Natural killer cell (primary cell): ENCODE measurements around the gene PTPRA. TPM values are rescaled to one million over a fixed set of nuclear protein-coding genes. Genes with fewer than 3 reads are reported as not detected.
A peak's percentile ranks its signal among the peaks of the same experiment; 100 is the strongest.

Source experiments
- ATAC-seq, 3 donors: fragments of 150-1000 bp in 2 of 3; fragments of 200-7000 bp in 1 of 3; cut with Tn5 transposase; 1 replicate in 1 of 3; 2 replicates in 2 of 3; pipeline ENCODE4 v1.10.0; 2021; ENCODE audit warnings: mild to moderate bottlenecking in 2 of 3, moderate library complexity in 2 of 3
- DNase-seq, 2 donors: peaks; one replicate each; pipeline versions ENCODE4 v3.0.0 to v3.0.0-alpha.2; 2013 to 2021; ENCODE audit warnings: mixed read lengths in 1 of 2
- H3K27ac ChIP-seq: one replicate; pipeline ENCODE4 v1.5.1; 2013; ENCODE audit warnings: mild to moderate bottlenecking, low read length
- H3K27me3 ChIP-seq: one replicate; pipeline ENCODE4 v1.6.1; 2013; ENCODE audit warnings: low read length; ENCODE audit not compliant: control insufficient read depth, insufficient read depth
- H3K36me3 ChIP-seq: one replicate; pipeline ENCODE4 v1.6.1; 2013; ENCODE audit warnings: low read length; ENCODE audit not compliant: control insufficient read depth, insufficient read depth
- H3K4me1 ChIP-seq: one replicate; pipeline ENCODE4 v1.6.1; 2013; ENCODE audit warnings: low read length; ENCODE audit not compliant: control insufficient read depth, insufficient read depth
- H3K4me3 ChIP-seq: one replicate; pipeline ENCODE4 v1.5.1; 2013; ENCODE audit warnings: low read length
- H3K9me3 ChIP-seq: one replicate; pipeline ENCODE4 v1.6.1; 2013; ENCODE audit warnings: low read length; ENCODE audit not compliant: control insufficient read depth, insufficient read depth
- H3K27ac Mint-ChIP-seq, 2 donors: one replicate each; pipeline ENCODE4 v1.8.0; 2022; ENCODE audit warnings: mild to moderate bottlenecking in 2 of 2, mixed read lengths in 2 of 2, moderate library complexity in 1 of 2
- H3K27me3 Mint-ChIP-seq, 2 donors: one replicate each; pipeline ENCODE4 v1.8.0; 2022; ENCODE audit warnings: low read depth in 2 of 2, mixed read lengths in 2 of 2
- H3K36me3 Mint-ChIP-seq: one replicate; pipeline ENCODE4 v1.8.0; 2022; ENCODE audit warnings: mixed read lengths
- H3K4me1 Mint-ChIP-seq, 2 donors: one replicate each; pipeline ENCODE4 v1.8.0; 2022; ENCODE audit warnings: mixed read lengths in 2 of 2
- H3K4me3 Mint-ChIP-seq: one replicate; pipeline ENCODE4 v1.8.0; 2022; ENCODE audit warnings: mild to moderate bottlenecking, moderate library complexity, mixed read lengths
- H3K9me3 Mint-ChIP-seq, 2 donors: one replicate each; pipeline ENCODE4 v1.8.0; 2022; ENCODE audit warnings: mixed read lengths in 2 of 2
- WGBS: methylation state at CpG from one replicate; pipeline ENCODE4 v1.1.7; 2013; ENCODE audit warnings: missing lambda C conversion rate; ENCODE audit not compliant: insufficient coverage; 5-methylcytosine and 5-hydroxymethylcytosine counted together
- intact Hi-C: fragments of 100-400 bp; cut with micrococcal nuclease; formaldehyde crosslinking; loops from one replicate; pipeline ENCODE4 v1.14.2; 2022
- total RNA-seq, 4 donors: library from RNA; stranded (reverse); fragments of 120-200 nt in 1 of 4; gene quantifications; one replicate each; pipeline versions ENCODE4 v1.2.3 to v1.2.4, GENCODE V29; 2013 to 2022
- TF ChIP-seq, protein P1 (sequence below): fragments of 200-600 bp; IDR thresholded peaks from one replicate; pipeline ENCODE4 v1.8.0; 2022; ENCODE audit warnings: antibody characterized with exemption

PTPRA gene
- total RNA-seq, 3 donors from 2014 or later (not counting 1 experiment from before 2014, with no cell fraction given): 125 to 172 (median 141) TPM

DNA sequence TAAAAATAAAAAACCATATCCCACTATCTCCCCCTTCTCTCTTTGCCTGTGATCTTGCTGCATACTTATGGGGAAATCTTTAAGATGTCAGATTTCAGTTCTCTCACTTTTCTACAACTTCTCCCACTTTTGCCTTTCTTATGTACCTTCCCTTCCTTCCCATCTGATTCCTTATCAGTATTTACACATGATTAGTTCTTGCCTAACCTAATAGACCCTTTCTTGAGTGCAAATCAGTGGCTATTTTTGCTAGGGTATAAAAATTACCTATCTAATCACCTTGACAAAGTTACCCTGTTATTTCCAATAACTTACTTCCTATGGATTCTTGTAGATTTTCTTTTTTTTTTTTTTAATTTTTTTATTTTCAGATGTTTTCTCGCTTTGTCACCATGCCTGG, 75.7 kb downstream of the PTPRA start:
- no peak for DNase-seq
- H3K4me3 ChIP-seq: no peak overlapping the region
- no peaks in the 10 kb centered on the region for H3K27me3 ChIP-seq
- H3K9me3 ChIP-seq: no peaks in the 10 kb centered on the region
- Mint-ChIP-seq H3K4me1 (peaks cover 26 to 27% of the 10 kb centered on the region in 2 donors), H3K4me3 (no peak overlapping the region), H3K27ac (peak overlapping the region in 1 of 2 donors; percentile 47), H3K27me3 (no peaks in the 10 kb centered on the region), H3K9me3 (no peaks in the 10 kb centered on the region), H3K36me3 (peaks cover 7% of the 10 kb centered on the region)
- H3K4me1 ChIP-seq: no peaks in the 10 kb centered on the region
- TF ChIP-seq, protein P1, sequence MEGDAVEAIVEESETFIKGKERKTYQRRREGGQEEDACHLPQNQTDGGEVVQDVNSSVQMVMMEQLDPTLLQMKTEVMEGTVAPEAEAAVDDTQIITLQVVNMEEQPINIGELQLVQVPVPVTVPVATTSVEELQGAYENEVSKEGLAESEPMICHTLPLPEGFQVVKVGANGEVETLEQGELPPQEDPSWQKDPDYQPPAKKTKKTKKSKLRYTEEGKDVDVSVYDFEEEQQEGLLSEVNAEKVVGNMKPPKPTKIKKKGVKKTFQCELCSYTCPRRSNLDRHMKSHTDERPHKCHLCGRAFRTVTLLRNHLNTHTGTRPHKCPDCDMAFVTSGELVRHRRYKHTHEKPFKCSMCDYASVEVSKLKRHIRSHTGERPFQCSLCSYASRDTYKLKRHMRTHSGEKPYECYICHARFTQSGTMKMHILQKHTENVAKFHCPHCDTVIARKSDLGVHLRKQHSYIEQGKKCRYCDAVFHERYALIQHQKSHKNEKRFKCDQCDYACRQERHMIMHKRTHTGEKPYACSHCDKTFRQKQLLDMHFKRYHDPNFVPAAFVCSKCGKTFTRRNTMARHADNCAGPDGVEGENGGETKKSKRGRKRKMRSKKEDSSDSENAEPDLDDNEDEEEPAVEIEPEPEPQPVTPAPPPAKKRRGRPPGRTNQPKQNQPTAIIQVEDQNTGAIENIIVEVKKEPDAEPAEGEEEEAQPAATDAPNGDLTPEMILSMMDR: no peak
- peaks cover 6% of the 10 kb centered on the region for H3K36me3 ChIP-seq
- no peak for ATAC-seq
- no CpG with 5 or more reads among the region's 1 CpG for WGBS
- intact Hi-C loops: no loop called here
- H3K27ac ChIP-seq: no peak overlapping the region

DNA sequence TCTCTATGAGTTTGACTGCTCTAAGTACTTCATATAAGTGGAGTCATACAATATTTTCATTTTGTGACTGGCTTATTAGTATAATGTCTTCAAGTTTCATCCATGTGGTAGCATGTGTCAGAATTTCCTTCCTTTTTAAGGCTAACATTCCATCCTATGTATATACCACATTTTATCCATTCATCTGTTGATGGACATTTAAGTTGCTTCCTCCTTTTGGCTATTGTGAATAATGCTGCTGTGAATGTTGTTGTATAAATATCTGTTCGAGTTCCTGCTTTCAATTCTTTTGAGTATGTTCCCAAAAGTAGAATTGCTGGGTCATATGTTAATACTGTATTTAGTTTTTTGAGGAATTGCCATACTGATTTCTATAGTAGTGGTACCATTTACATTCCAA, 79.5 kb downstream of the PTPRA start:
- peaks cover 25 to 29% of the 10 kb centered on the region in 2 donors for H3K4me1 Mint-ChIP-seq
- Histone ChIP-seq H3K27ac (no peak overlapping the region), H3K27me3 (no peaks in the 10 kb centered on the region), H3K36me3 (peaks cover 9% of the 10 kb centered on the region), H3K4me1 (no peaks in the 10 kb centered on the region), H3K4me3 (no peak overlapping the region), H3K9me3 (no peaks in the 10 kb centered on the region)
- no peaks in the 10 kb centered on the region for H3K9me3 Mint-ChIP-seq
- intact Hi-C loops: no loop called here
- H3K27ac Mint-ChIP-seq: peak overlapping the region; percentile 21 to 25
- DNase-seq (no peak), ATAC-seq (no peak)
- peaks cover 6% of the 10 kb centered on the region for H3K36me3 Mint-ChIP-seq
- TF ChIP-seq, protein P1: no peak
- no peak overlapping the region for H3K4me3 Mint-ChIP-seq
- WGBS: 100% methylated on average over 1 of the region's 1 CpG
- no peaks in the 10 kb centered on the region for H3K27me3 Mint-ChIP-seq

DNA sequence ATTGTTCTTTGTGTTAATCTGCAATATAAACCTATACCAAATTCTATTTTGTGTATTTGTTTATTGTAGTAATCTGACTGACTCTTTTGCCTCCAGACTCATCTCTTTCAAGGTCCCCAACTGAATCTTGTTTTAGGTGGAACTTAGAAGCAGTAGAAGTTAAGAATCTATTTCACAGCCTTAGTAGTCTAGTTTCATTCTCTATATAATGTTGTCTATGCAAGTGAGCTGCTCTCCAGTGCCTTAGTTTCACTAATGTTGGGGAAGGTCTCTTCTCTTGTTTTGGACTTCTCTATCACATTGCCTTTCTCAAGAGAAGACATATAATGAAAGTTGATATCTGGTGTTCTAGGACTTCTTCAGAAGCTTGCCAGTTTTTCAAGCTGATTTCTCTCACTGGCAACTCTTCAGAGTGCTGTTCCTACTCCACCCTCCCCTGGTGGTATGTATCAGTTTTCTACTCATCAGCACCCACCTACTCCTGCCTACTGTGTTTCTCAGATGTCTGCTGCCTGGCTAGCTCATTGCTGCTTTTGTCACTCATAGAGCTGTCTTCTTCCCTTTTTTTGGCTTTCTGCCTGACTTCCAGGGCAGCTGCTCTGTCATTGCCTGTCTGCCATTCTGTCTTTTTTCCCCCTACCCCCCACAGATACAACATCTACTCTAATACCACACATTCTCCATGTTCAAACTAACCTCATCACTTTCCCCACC, 82.1 kb downstream of the PTPRA start:
- H3K4me3 Mint-ChIP-seq: no peak overlapping the region
- TF ChIP-seq, protein P1: no peak
- no peak for DNase-seq
- no peak overlapping the region for H3K4me3 ChIP-seq
- peak overlapping the region; percentile 5 to 64 for H3K27ac Mint-ChIP-seq
- H3K4me1 ChIP-seq: no peaks in the 10 kb centered on the region
- peaks cover 30 to 34% of the 10 kb centered on the region in 2 donors for H3K4me1 Mint-ChIP-seq
- no peak overlapping the region for H3K27ac ChIP-seq
- intact Hi-C loops: no loop called here
- H3K27me3 ChIP-seq: no peaks in the 10 kb centered on the region
- H3K27me3 Mint-ChIP-seq: no peaks in the 10 kb centered on the region
- peaks cover 11% of the 10 kb centered on the region for H3K36me3 ChIP-seq
- no peaks in the 10 kb centered on the region for H3K9me3 ChIP-seq
- no peak for ATAC-seq
- H3K36me3 Mint-ChIP-seq: peaks cover 6% of the 10 kb centered on the region
- H3K9me3 Mint-ChIP-seq: no peaks in the 10 kb centered on the region

DNA sequence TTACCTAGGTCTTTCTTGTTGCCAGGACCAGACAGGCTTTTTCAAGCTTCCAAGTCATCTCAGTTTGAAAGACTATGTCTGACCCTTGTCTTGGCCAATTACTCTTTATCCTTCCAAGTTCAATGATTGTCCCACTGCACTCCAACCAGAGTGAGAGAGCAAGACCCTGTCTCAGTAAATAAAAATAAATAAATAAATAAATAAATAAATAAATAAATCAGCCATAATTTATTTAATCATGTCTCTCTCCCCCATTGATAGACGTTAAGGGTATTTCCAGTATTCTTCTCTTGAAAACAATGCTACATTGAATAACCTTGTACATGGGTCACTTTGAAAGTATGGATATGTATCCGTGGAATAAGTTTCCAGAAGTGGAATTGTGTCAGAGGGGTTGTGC, 83.2 kb downstream of the PTPRA start:
- H3K27ac Mint-ChIP-seq: no peak overlapping the region
- H3K27me3 ChIP-seq: no peaks in the 10 kb centered on the region
- H3K4me3 ChIP-seq: no peak overlapping the region
- no peaks in the 10 kb centered on the region for H3K27me3 Mint-ChIP-seq
- H3K27ac ChIP-seq: no peak overlapping the region
- WGBS: 92% methylated on average over 1 of the region's 2 CpGs
- intact Hi-C loops: no loop called here
- DNase-seq: no peak
- TF ChIP-seq, protein P1: no peak
- no peaks in the 10 kb centered on the region for H3K4me1 ChIP-seq
- no peak for ATAC-seq
- H3K36me3 ChIP-seq: peaks cover 8% of the 10 kb centered on the region
- peaks cover 6% of the 10 kb centered on the region for H3K36me3 Mint-ChIP-seq
- peaks cover 37% of the 10 kb centered on the region in 2 donors for H3K4me1 Mint-ChIP-seq
- no peaks in the 10 kb centered on the region for H3K9me3 ChIP-seq
- H3K9me3 Mint-ChIP-seq: no peaks in the 10 kb centered on the region
- no peak overlapping the region for H3K4me3 Mint-ChIP-seq
